Breast epithelium (tissue), 3 donors: Measurements from ENCODE around the gene MCUB.

Experiments
- CTCF ChIP-seq, 3 donors: fragments of 450-650 bp; IDR thresholded peaks; one replicate each; pipeline ENCODE4 v1.5.1; 2016 to 2017; ENCODE audit warnings: antibody characterized with exemption in 3 of 3, mild to moderate bottlenecking in 3 of 3, moderate library complexity in 3 of 3
- POLR2A ChIP-seq: fragments of 450-650 bp; IDR thresholded peaks from one replicate; pipeline ENCODE4 v1.6.1; 2016; ENCODE audit warnings: antibody characterized with exemption, mild to moderate bottlenecking, moderate library complexity
- POLR2AphosphoS5 ChIP-seq, 3 donors: sonication (generic); formaldehyde crosslinking; IDR thresholded peaks; one replicate each; pipeline ENCODE4 v1.6.1; 2017; ENCODE audit warnings: antibody characterized with exemption in 3 of 3

DNA sequence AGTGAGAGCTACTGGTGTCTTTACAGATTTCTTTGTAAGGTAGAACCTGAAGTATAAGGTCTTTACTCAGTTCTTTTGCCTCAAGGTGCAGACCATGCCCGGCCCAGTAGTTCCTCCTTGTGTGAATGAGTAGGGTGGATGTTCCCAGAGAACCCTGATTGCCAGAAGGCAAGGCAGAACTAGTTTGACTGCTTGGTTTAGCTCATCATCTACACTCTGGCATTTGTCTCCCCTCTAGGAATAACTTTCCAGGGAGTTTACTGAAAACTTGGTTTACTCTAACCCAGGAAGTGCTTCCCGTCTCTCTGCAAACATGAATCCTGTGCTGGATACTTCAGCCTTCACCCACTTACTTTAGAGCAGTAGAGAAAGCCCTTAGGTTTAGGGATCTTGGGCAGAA is 29.1 kb downstream of the MCUB start:
- no peak for TF ChIP-seq CTCF (IDR thresholded peaks at IDR 0.05)
- TF ChIP-seq POLR2AphosphoS5 (IDR thresholded peaks at IDR 0.05): no peak
- no peak for TF ChIP-seq POLR2A
